DND-41 (cell line): ENCODE measurements around the gene PPFIBP1.

Experiments
- EZH2 ChIP-seq: IDR thresholded peaks from 3 replicates; pipeline ENCODE4 v1.6.1; 2012; ENCODE audit warnings: borderline replicate concordance, low read depth, mild to moderate bottlenecking, moderate library complexity, low read length, inconsistent platforms; ENCODE audit not compliant: severe bottlenecking
- TF ChIP-seq, protein P1 (sequence below): IDR thresholded peaks from 2 replicates; pipeline ENCODE4 v1.5.1; 2012; ENCODE audit warnings: borderline replicate concordance, low read length, moderate library complexity, mild to moderate bottlenecking; ENCODE audit not compliant: poor library complexity, severe bottlenecking; ENCODE audit errors: extremely low read depth

DNA sequence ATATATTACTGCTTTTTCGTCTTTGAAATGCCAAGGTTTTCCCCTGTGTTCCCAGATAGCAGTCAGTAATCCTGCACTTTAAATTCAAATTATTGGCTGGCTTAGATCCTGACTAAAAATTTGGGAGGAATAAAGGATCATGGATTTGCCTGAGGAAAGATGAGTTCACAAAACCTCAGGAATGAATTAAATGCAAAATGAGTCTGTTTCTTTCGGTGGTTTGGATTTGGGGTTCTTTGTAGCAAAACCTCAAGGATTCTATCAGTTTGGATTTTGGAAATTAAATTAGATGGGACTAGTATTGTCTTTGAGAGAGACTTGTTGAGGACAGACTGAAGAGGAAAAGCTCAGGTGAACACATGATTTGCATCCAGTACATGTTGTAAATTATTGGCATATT, 36.1 kb downstream of the PPFIBP1 start:
- TF ChIP-seq, protein P1, sequence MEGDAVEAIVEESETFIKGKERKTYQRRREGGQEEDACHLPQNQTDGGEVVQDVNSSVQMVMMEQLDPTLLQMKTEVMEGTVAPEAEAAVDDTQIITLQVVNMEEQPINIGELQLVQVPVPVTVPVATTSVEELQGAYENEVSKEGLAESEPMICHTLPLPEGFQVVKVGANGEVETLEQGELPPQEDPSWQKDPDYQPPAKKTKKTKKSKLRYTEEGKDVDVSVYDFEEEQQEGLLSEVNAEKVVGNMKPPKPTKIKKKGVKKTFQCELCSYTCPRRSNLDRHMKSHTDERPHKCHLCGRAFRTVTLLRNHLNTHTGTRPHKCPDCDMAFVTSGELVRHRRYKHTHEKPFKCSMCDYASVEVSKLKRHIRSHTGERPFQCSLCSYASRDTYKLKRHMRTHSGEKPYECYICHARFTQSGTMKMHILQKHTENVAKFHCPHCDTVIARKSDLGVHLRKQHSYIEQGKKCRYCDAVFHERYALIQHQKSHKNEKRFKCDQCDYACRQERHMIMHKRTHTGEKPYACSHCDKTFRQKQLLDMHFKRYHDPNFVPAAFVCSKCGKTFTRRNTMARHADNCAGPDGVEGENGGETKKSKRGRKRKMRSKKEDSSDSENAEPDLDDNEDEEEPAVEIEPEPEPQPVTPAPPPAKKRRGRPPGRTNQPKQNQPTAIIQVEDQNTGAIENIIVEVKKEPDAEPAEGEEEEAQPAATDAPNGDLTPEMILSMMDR: no peak
- no peak for TF ChIP-seq EZH2
